ENCODE data around the gene CILP. TPM values are rescaled to one million over a fixed set of nuclear protein-coding genes. Genes with fewer than 3 reads are reported as not detected.

The CILP gene
- total RNA-seq, 4 donors from 2014 or later = 5.4 to 49.9 (median 41.6) TPM

- intact Hi-C loops (cut with DNase I; ENCODE audit: low total_unique reads) (no loop called here), in situ Hi-C loops (cut with MboI; ENCODE audit: low sequenced_read_pairs in 4 of 4) (no loop called here)
- DNase-seq (no peak), ATAC-seq (no peak)
- TF ChIP-seq POLR2A (IDR thresholded peaks at IDR 0.05) (no peak), CTCF (IDR thresholded peaks at IDR 0.05 in 4 of 5, conservative IDR thresholded peaks at IDR 0.05 in 1 of 5) (no peak)
- H3K36me3 ChIP-seq = no peaks in the 10 kb centered on the region
- no peaks in the 10 kb centered on the region for H3K27me3 ChIP-seq
- H3K9me3 ChIP-seq = no peaks in the 10 kb centered on the region
- no peaks in the 10 kb centered on the region for H3K4me1 ChIP-seq
- H3K27ac ChIP-seq = no peak overlapping the region
- H3K4me3 ChIP-seq = no peak overlapping the region
These were observed 10.4 kb upstream of the CILP start for GRCh38 chr15:65221697-65222096.

GRCh38 chr15:65219137-65219536, 7.9 kb upstream of the CILP start:
- H3K36me3 ChIP-seq = no peaks in the 10 kb centered on the region
- DNase-seq = no peak
- in situ Hi-C loops (cut with MboI; ENCODE audit: low sequenced_read_pairs in 4 of 4) (no loop called here), intact Hi-C loops (cut with DNase I; ENCODE audit: low total_unique reads) (no loop called here)
- no peak for ATAC-seq
- no peaks in the 10 kb centered on the region for H3K9me3 ChIP-seq
- no peak overlapping the region for H3K4me3 ChIP-seq
- no peak overlapping the region for H3K27ac ChIP-seq
- TF ChIP-seq POLR2A (IDR thresholded peaks at IDR 0.05) (no peak), CTCF (IDR thresholded peaks at IDR 0.05 in 4 of 5, conservative IDR thresholded peaks at IDR 0.05 in 1 of 5) (no peak)
- no peaks in the 10 kb centered on the region for H3K27me3 ChIP-seq
- no peaks in the 10 kb centered on the region for H3K4me1 ChIP-seq

GRCh38 chr15:65217526-65218482, 6.5 kb upstream of the CILP start:
- TF ChIP-seq CTCF (IDR thresholded peaks at IDR 0.05 in 4 of 5, conservative IDR thresholded peaks at IDR 0.05 in 1 of 5) = no peak
- no peak for TF ChIP-seq POLR2A (IDR thresholded peaks at IDR 0.05)
- in situ Hi-C loops (cut with MboI; ENCODE audit: low sequenced_read_pairs in 4 of 4) (no loop called here), intact Hi-C loops (cut with DNase I; ENCODE audit: low total_unique reads) (no loop called here)
- ATAC-seq (no peak), DNase-seq (no peak)
- H3K4me3 ChIP-seq = no peak overlapping the region
- H3K4me1 ChIP-seq = peaks cover 0 to 11% of the 10 kb centered on the region in 2 donors
- H3K36me3 ChIP-seq = no peaks in the 10 kb centered on the region
- no peaks in the 10 kb centered on the region for H3K27me3 ChIP-seq
- no peak overlapping the region for H3K27ac ChIP-seq
- no peaks in the 10 kb centered on the region for H3K9me3 ChIP-seq

GRCh38 chr15:65215496-65215895, 4.2 kb upstream of the CILP start:
- DNase-seq = no peak
- H3K27ac ChIP-seq = no peak overlapping the region
- H3K36me3 ChIP-seq = no peaks in the 10 kb centered on the region
- ATAC-seq = no peak
- intact Hi-C loops (cut with DNase I; ENCODE audit: low total_unique reads) = no loop called here
- peaks cover 8 to 29% of the 10 kb centered on the region in 2 donors for H3K4me1 ChIP-seq
- no peaks in the 10 kb centered on the region for H3K9me3 ChIP-seq
- H3K27me3 ChIP-seq = no peaks in the 10 kb centered on the region
- no peak overlapping the region for H3K4me3 ChIP-seq
- in situ Hi-C loops (cut with MboI; ENCODE audit: low sequenced_read_pairs in 4 of 4) = no loop called here
- no peak for TF ChIP-seq POLR2A (IDR thresholded peaks at IDR 0.05)
- no peak for TF ChIP-seq CTCF (IDR thresholded peaks at IDR 0.05 in 4 of 5, conservative IDR thresholded peaks at IDR 0.05 in 1 of 5)

Measured in gastrocnemius medialis (tissue), 4 donors.